Neural progenitor cell (in vitro differentiated cells): ENCODE results near the gene RRP1. TPM values are rescaled to one million over a fixed set of nuclear protein-coding genes. Genes with fewer than 3 reads are reported as not detected.

Experiments
- DNase-seq: peaks from one replicate; pipeline ENCODE4 v3.0.0-alpha.2; 2016; ENCODE audit warnings: low spot score
- H2AFZ ChIP-seq: fragments of 200-600 bp; sonication (generic); replicated peaks from 2 replicates; pipeline ENCODE4 v1.6.1; 2016; ENCODE audit warnings: antibody characterized with exemption
- H3F3A ChIP-seq: fragments of 200-600 bp; sonication (generic); 2 replicates; pipeline ENCODE4 v1.6.1; 2016; ENCODE audit warnings: antibody characterized with exemption, low read depth
- H3K27ac ChIP-seq: fragments of 200-600 bp; sonication (generic); 2 replicates; pipeline ENCODE4 v1.5.1; 2016; ENCODE audit warnings: mild to moderate bottlenecking
- H3K27me3 ChIP-seq: fragments of 200-600 bp; sonication (generic); 2 replicates; pipeline ENCODE4 v1.6.1; 2016; ENCODE audit warnings: mild to moderate bottlenecking, moderate library complexity
- H3K36me3 ChIP-seq: fragments of 200-600 bp; sonication (generic); 2 replicates; pipeline ENCODE4 v1.5.1; 2016
- H3K4me1 ChIP-seq: fragments of 200-600 bp; sonication (generic); 2 replicates; pipeline ENCODE4 v1.6.1; 2016; ENCODE audit warnings: mixed run types
- H3K4me2 ChIP-seq: fragments of 200-600 bp; sonication (generic); 2 replicates; pipeline ENCODE4 v1.6.1; 2016
- H3K4me3 ChIP-seq: fragments of 200-600 bp; sonication (generic); 2 replicates; pipeline ENCODE4 v1.5.1; 2016
- H3K79me2 ChIP-seq: fragments of 200-600 bp; sonication (generic); 2 replicates; pipeline ENCODE4 v1.6.1; 2016; ENCODE audit warnings: low read depth
- H3K9ac ChIP-seq: fragments of 200-600 bp; sonication (generic); 2 replicates; pipeline ENCODE4 v1.6.1; 2016
- H3K9me3 ChIP-seq: fragments of 200-600 bp; sonication (generic); 2 replicates; pipeline ENCODE4 v1.5.1; 2016; ENCODE audit warnings: low read depth
- H4K20me1 ChIP-seq: fragments of 200-600 bp; sonication (generic); 2 replicates; pipeline ENCODE4 v1.6.1; 2016; ENCODE audit warnings: low read depth
- H3K27ac Mint-ChIP-seq: 3 replicates; pipeline ENCODE4 v1.8.0; 2021; ENCODE audit warnings: mixed read lengths
- H3K27me3 Mint-ChIP-seq: 2 replicates; pipeline ENCODE4 v1.8.0; 2022; ENCODE audit warnings: low read depth, mild to moderate bottlenecking, inconsistent platforms, moderate library complexity, mixed read lengths; ENCODE audit not compliant: insufficient read depth
- H3K36me3 Mint-ChIP-seq: 3 replicates; pipeline ENCODE4 v1.8.0; 2021; ENCODE audit warnings: mixed read lengths
- H3K4me1 Mint-ChIP-seq: 3 replicates; pipeline ENCODE4 v1.8.0; 2021; ENCODE audit warnings: mixed read lengths
- H3K4me3 Mint-ChIP-seq: 3 replicates; pipeline ENCODE4 v1.8.0; 2021; ENCODE audit warnings: mild to moderate bottlenecking, moderate library complexity, mixed read lengths
- H3K9me3 Mint-ChIP-seq: 3 replicates; pipeline ENCODE4 v1.8.0; 2020; ENCODE audit warnings: mixed read lengths
- CTCF ChIP-seq: fragments of 200-600 bp; sonication (generic); IDR thresholded peaks from 2 replicates; pipeline ENCODE4 v1.5.1; 2017; ENCODE audit warnings: antibody characterized with exemption, mild to moderate bottlenecking
- EZH2 ChIP-seq: fragments of 200-600 bp; sonication (generic); IDR thresholded peaks from 2 replicates; pipeline ENCODE4 v1.6.1; 2017; ENCODE audit warnings: antibody characterized with exemption, mild to moderate bottlenecking, moderate library complexity
- EZH2phosphoT487 ChIP-seq: fragments of 200-600 bp; sonication (generic); IDR thresholded peaks from 2 replicates; pipeline ENCODE4 v1.6.1; 2017; ENCODE audit warnings: antibody characterized with exemption
- total RNA-seq: library from RNA; depleted of rRNA; stranded (reverse); fragments of >200 nt; gene quantifications from 2 replicates; pipeline ENCODE4 v1.2.3, GENCODE V29; 2015; ENCODE audit warnings: low replicate concordance

Gene RRP1
- total RNA-seq, 1 donor from 2014 or later = 18.4 TPM

DNA sequence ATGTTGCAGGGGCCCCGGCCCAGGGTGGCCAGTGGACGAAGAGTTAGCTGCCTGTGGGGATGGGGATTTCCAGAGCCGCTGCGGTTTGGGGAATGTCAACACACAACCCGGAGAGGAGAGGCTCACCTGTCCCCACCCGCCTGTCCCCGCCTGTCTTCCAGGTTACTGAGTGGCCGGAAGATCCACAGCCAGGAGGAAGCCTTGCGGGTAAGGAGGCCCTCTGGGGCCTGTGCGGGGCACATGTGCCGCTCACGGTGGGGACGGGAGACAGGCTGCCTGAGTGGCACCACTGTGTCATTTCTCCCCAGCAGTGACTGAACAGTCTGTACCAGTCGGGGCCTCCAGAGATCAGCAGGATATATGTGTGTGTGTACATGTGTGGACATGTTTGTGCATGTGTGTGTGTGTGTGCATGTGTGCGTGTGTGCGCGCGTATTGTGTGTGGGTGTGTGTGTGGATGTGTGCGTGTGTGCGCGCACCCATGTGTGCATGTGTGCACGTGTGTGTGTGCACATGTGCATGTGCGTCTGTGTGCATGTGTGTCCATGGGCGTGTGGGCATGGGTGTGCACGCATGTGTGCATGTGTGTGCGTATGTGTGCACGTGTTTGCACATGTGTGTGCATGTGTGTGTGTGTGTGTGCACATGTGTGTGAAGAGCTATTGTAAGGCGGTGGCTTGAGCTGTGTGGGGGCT is 38.9 kb upstream of the RRP1 start:
- Histone ChIP-seq H3K4me2 (no peak overlapping the region), H3K9ac (no peak overlapping the region), H3K36me3 (no peaks in the 10 kb centered on the region), H3K4me3 (no peak overlapping the region), H3F3A (no peaks in the 10 kb centered on the region), H2AFZ (no peak overlapping the region), H3K9me3 (no peaks in the 10 kb centered on the region), H3K79me2 (no peaks in the 10 kb centered on the region), H3K27ac (no peak overlapping the region), H3K27me3 (no peaks in the 10 kb centered on the region), H4K20me1 (no peaks in the 10 kb centered on the region), H3K4me1 (no peaks in the 10 kb centered on the region)
- H3K4me3 Mint-ChIP-seq = no peak overlapping the region
- peak overlapping the region; percentile 43 for H3K27ac Mint-ChIP-seq
- no peak for TF ChIP-seq EZH2
- TF ChIP-seq CTCF = no peak
- no peak for TF ChIP-seq EZH2phosphoT487
- H3K9me3 Mint-ChIP-seq = no peaks in the 10 kb centered on the region
- DNase-seq = no peak
- peaks cover 5% of the 10 kb centered on the region for H3K27me3 Mint-ChIP-seq
- H3K4me1 Mint-ChIP-seq = no peaks in the 10 kb centered on the region
- H3K36me3 Mint-ChIP-seq = peaks cover 12% of the 10 kb centered on the region

DNA sequence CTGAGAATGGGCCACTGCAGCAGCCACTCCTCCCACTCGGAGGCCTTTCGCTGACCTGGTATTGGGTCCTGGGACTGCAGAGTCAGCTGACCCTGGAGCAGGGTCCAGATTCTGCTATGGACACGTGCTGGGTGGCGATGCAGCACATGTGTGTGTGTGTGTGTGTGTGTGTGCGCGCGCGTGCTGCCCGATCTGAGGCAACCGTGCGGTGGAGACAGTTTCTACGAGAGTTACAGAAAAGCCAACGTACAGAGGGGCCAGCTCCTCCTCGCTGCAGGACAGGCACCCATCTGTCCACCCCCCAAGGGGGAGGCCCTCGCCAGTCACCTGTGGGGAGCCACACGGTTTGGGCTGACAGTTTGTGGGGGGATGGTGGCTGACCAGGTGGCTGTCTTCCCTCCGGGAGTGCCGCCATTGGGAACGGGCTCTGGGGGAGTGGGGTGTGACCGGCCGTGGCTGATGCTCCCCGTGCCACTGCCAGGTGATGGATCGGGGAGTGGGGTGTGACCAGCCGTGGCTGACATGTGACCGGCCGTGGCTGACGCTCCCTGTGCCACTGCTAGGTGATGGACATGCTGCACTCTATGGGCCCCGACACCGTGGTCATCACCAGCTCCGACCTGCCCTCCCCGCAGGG is 37.3 kb upstream of the RRP1 start:
- no peaks in the 10 kb centered on the region for H3K36me3 ChIP-seq
- TF ChIP-seq CTCF (no peak), EZH2 (no peak), EZH2phosphoT487 (no peak)
- Mint-ChIP-seq H3K36me3 (peaks cover 17% of the 10 kb centered on the region), H3K4me3 (no peak overlapping the region), H3K4me1 (no peaks in the 10 kb centered on the region), H3K9me3 (no peaks in the 10 kb centered on the region), H3K27me3 (peaks cover 2% of the 10 kb centered on the region), H3K27ac (no peak overlapping the region)
- no peaks in the 10 kb centered on the region for H4K20me1 ChIP-seq
- no peak overlapping the region for H3K27ac ChIP-seq
- no peak overlapping the region for H3K9ac ChIP-seq
- H3K79me2 ChIP-seq = no peaks in the 10 kb centered on the region
- no peak overlapping the region for H3K4me2 ChIP-seq
- no peak for DNase-seq
- H3F3A ChIP-seq = no peaks in the 10 kb centered on the region
- H3K27me3 ChIP-seq = no peaks in the 10 kb centered on the region
- no peak overlapping the region for H3K4me3 ChIP-seq
- no peaks in the 10 kb centered on the region for H3K9me3 ChIP-seq
- H3K4me1 ChIP-seq = no peaks in the 10 kb centered on the region
- no peak overlapping the region for H2AFZ ChIP-seq

- no peaks in the 10 kb centered on the region for H3K4me1 Mint-ChIP-seq
- no peak overlapping the region for H3K9ac ChIP-seq
- peaks cover 2% of the 10 kb centered on the region for H3F3A ChIP-seq
- no peak overlapping the region for H3K4me3 ChIP-seq
- peaks cover 2% of the 10 kb centered on the region for H3K27me3 Mint-ChIP-seq
- H2AFZ ChIP-seq = no peak overlapping the region
- no peaks in the 10 kb centered on the region for H3K4me1 ChIP-seq
- H3K4me3 Mint-ChIP-seq = no peak overlapping the region
- no peak for TF ChIP-seq CTCF
- no peak for TF ChIP-seq EZH2phosphoT487
- no peak for TF ChIP-seq EZH2
- peaks cover 15% of the 10 kb centered on the region for H3K36me3 Mint-ChIP-seq
- no peaks in the 10 kb centered on the region for H4K20me1 ChIP-seq
- DNase-seq = no peak
- no peak overlapping the region for H3K27ac ChIP-seq
- no peaks in the 10 kb centered on the region for H3K79me2 ChIP-seq
- H3K4me2 ChIP-seq = no peak overlapping the region
- H3K36me3 ChIP-seq = no peaks in the 10 kb centered on the region
- H3K27ac Mint-ChIP-seq = no peak overlapping the region
- H3K27me3 ChIP-seq = no peaks in the 10 kb centered on the region
- no peaks in the 10 kb centered on the region for H3K9me3 Mint-ChIP-seq
- no peaks in the 10 kb centered on the region for H3K9me3 ChIP-seq
Observed at GRCh38 chr21:43752758-43753438, 36.5 kb upstream of the RRP1 start.
